Caco-2 (cell line): Measurements from ENCODE around the gene TBX4. TPM values are rescaled to one million over a fixed set of nuclear protein-coding genes. Genes with fewer than 3 reads are reported as not detected.

ENCODE experiments used
- BruUV-seq: library from RNA; stranded (reverse); fragments of 400-500 nt; replicated peaks from 2 replicates; lab custom pipeline; 2021; lab: Mats Ljungman, UMichigan
- CTCF ChIA-PET: fragments of 300-600 bp; sonication (Branson Sonifier 250); formaldehyde crosslinking; loops from one replicate; lab custom pipeline; 2022; ENCODE audit warnings: antibody characterized with exemption; lab: Charles Lee
- POLR2A ChIA-PET: fragments of 300-600 bp; sonication (Branson Sonifier 250); formaldehyde crosslinking; loops from one replicate; lab custom pipeline; 2022; ENCODE audit warnings: antibody characterized with exemption; lab: Charles Lee
- DNase-seq, 2 experiments: peaks; one replicate each; pipeline versions ENCODE4 v3.0.0 to v3.0.0-alpha.2; 2020 to 2022
- H3K27me3 ChIP-seq: replicated peaks from 2 replicates; pipeline ENCODE4 v1.6.0; 2011; ENCODE audit warnings: low read length; ENCODE audit not compliant: control insufficient read depth, insufficient read depth
- H3K36me3 ChIP-seq: 2 replicates; pipeline ENCODE4 v1.5.1; 2011; ENCODE audit warnings: low read length; ENCODE audit not compliant: control insufficient read depth, insufficient read depth
- H3K4me1 ChIP-seq: fragments of 250-450 bp; sonication (Bioruptor Pico); 2 replicates; pipeline ENCODE4 v1.5.1; 2020; ENCODE audit warnings: mild to moderate bottlenecking
- H3K4me3 ChIP-seq: 2 replicates; pipeline ENCODE4 v1.5.1; 2011; ENCODE audit warnings: low read depth, mild to moderate bottlenecking, control low read depth, low read length
- H3K9me3 ChIP-seq: fragments of 250-450 bp; sonication (Bioruptor Pico); 2 replicates; pipeline ENCODE4 v1.5.1; 2020; ENCODE audit warnings: mild to moderate bottlenecking, moderate library complexity
- H3K27ac Mint-ChIP-seq: one replicate; pipeline ENCODE4 v1.8.0; 2022; ENCODE audit warnings: mixed read lengths; ENCODE audit not compliant: unreplicated experiment
- H3K27me3 Mint-ChIP-seq: one replicate; pipeline ENCODE4 v1.8.0; 2022; ENCODE audit warnings: mixed read lengths; ENCODE audit not compliant: insufficient read depth, unreplicated experiment
- H3K36me3 Mint-ChIP-seq: one replicate; pipeline ENCODE4 v1.8.0; 2022; ENCODE audit warnings: mild to moderate bottlenecking, mixed read lengths; ENCODE audit not compliant: insufficient read depth, unreplicated experiment
- H3K4me1 Mint-ChIP-seq: one replicate; pipeline ENCODE4 v1.8.0; 2022; ENCODE audit warnings: low read depth, mixed read lengths; ENCODE audit not compliant: unreplicated experiment
- H3K4me3 Mint-ChIP-seq: one replicate; pipeline ENCODE4 v1.8.0; 2022; ENCODE audit warnings: mild to moderate bottlenecking, moderate library complexity, mixed read lengths; ENCODE audit not compliant: unreplicated experiment
- H3K9me3 Mint-ChIP-seq: one replicate; pipeline ENCODE4 v1.8.0; 2022; ENCODE audit warnings: mixed read lengths; ENCODE audit not compliant: unreplicated experiment
- CTCF ChIP-seq, 2 experiments: fragments of 200-600 bp in 1 of 2; IDR thresholded peaks; 1 replicate in 1 of 2; 2 replicates in 1 of 2; pipeline versions ENCODE4 v1.5.1 to v1.8.0; 2011 to 2022; ENCODE audit warnings: antibody characterized with exemption in 1 of 2, control low read depth in 1 of 2, inconsistent platforms in 1 of 2, low read depth in 1 of 2, low read length in 1 of 2, mild to moderate bottlenecking in 1 of 2, moderate library complexity in 1 of 2; ENCODE audit not compliant: insufficient read depth in 1 of 2, severe bottlenecking in 1 of 2, unreplicated experiment in 1 of 2
- intact Hi-C: fragments of 100-400 bp; cut with micrococcal nuclease; formaldehyde crosslinking; loops from one replicate; pipeline ENCODE4 v1.10.0; 2022; ENCODE audit not compliant: unreplicated experiment
- total RNA-seq: library from RNA; stranded (reverse); gene quantifications from 2 replicates; pipeline ENCODE4 v1.2.3, GENCODE V29; 2022

The TBX4 gene
- total RNA-seq, 1 experiment from 2014 or later = 2.5 TPM

- Mint-ChIP-seq H3K27ac (no peak overlapping the region), H3K36me3 (peaks cover 5% of the 10 kb centered on the region), H3K27me3 (no peaks in the 10 kb centered on the region), H3K4me1 (peaks cover 8% of the 10 kb centered on the region), H3K4me3 (no peak overlapping the region), H3K9me3 (no peaks in the 10 kb centered on the region)
- H3K27me3 ChIP-seq = no peaks in the 10 kb centered on the region
- TF ChIP-seq CTCF (IDR thresholded peaks at IDR 0.05; ENCODE audit: insufficient read depth in 1 of 2, low read depth in 1 of 2, low read length in 1 of 2, severe bottlenecking in 1 of 2, unreplicated experiment in 1 of 2) = no peak
- no peaks in the 10 kb centered on the region for H3K9me3 ChIP-seq
- CTCF ChIA-PET = no interaction called here
- H3K36me3 ChIP-seq = no peaks in the 10 kb centered on the region; the same call in 1 of the 2 replicates
- BruUV-seq = no TSS peak
- intact Hi-C loops = no loop called here
- H3K4me3 ChIP-seq = no peak overlapping the region
- H3K4me1 ChIP-seq = peaks cover 12% of the 10 kb centered on the region
- peak in 1 of 2 experiments; percentile 19 for DNase-seq
- POLR2A ChIA-PET = no interaction called here
These were observed 28.2 kb downstream of the TBX4 start for GRCh38 chr17:61480414-61480807.

- H3K27ac Mint-ChIP-seq = no peak overlapping the region
- no peaks in the 10 kb centered on the region for H3K9me3 Mint-ChIP-seq
- TF ChIP-seq CTCF (IDR thresholded peaks at IDR 0.05; ENCODE audit: insufficient read depth in 1 of 2, low read depth in 1 of 2, low read length in 1 of 2, severe bottlenecking in 1 of 2, unreplicated experiment in 1 of 2) = no peak
- ChIA-PET CTCF (no interaction called here), POLR2A (no interaction called here)
- no TSS peak for BruUV-seq
- H3K9me3 ChIP-seq = no peaks in the 10 kb centered on the region
- no peaks in the 10 kb centered on the region for H3K36me3 ChIP-seq
- H3K4me3 ChIP-seq = no peak overlapping the region
- H3K36me3 Mint-ChIP-seq = peaks cover 5% of the 10 kb centered on the region
- H3K4me3 Mint-ChIP-seq = no peak overlapping the region
- intact Hi-C loops = no loop called here
- no peaks in the 10 kb centered on the region for H3K27me3 ChIP-seq
- H3K4me1 ChIP-seq = peaks cover 15% of the 10 kb centered on the region
- no peaks in the 10 kb centered on the region for H3K4me1 Mint-ChIP-seq
- peak in 1 of 2 experiments; percentile 14 for DNase-seq
- no peaks in the 10 kb centered on the region for H3K27me3 Mint-ChIP-seq
These were observed 29.2 kb downstream of the TBX4 start for GRCh38 chr17:61481421-61481820.

GRCh38 chr17:61482467-61482866 lies 30.2 kb downstream of the TBX4 start:
- Mint-ChIP-seq H3K36me3 (peaks cover 5% of the 10 kb centered on the region), H3K4me3 (no peak overlapping the region), H3K4me1 (peaks cover 3% of the 10 kb centered on the region), H3K9me3 (no peaks in the 10 kb centered on the region), H3K27me3 (no peaks in the 10 kb centered on the region), H3K27ac (no peak overlapping the region)
- no peaks in the 10 kb centered on the region for H3K9me3 ChIP-seq
- H3K4me3 ChIP-seq = no peak overlapping the region
- no TSS peak for BruUV-seq
- TF ChIP-seq CTCF (IDR thresholded peaks at IDR 0.05; ENCODE audit: insufficient read depth in 1 of 2, low read depth in 1 of 2, low read length in 1 of 2, severe bottlenecking in 1 of 2, unreplicated experiment in 1 of 2) = no peak
- no peak for DNase-seq
- H3K4me1 ChIP-seq = peaks cover 8% of the 10 kb centered on the region
- H3K27me3 ChIP-seq = no peaks in the 10 kb centered on the region
- ChIA-PET POLR2A (no interaction called here), CTCF (no interaction called here)
- H3K36me3 ChIP-seq = no peaks in the 10 kb centered on the region
- intact Hi-C loops = no loop called here
